ENCODE results near the gene ADGRA1.

The ADGRA1 gene

DNA sequence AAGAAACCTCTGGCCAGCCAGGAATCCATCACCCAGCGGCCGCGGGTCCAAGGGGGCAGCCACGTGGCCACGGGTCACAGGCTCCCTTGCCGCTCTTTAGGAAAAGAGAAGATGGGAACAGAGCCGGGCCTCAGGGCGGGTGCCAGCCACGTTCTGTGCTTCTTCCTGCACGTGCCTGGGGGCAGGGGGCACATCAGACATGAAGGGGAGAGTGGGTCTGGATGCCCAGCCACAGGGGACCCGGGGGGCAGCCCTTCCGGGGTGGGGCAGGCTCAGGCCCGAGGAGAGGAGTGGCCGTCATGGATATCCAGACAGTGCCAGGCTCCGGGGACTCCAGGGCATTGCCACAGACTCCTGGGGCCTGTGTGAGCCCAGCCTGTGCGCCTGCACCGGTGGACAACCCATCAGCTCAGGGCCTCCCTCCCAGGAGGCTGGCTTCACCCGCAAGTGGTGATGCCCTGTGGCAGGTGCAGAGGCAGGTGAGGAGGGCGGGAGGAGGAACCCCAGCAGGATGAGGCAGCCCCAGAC, 31.0 kb upstream of the ADGRA1 start:
- no peak for DNase-seq

GRCh38 chr10:133058331-133059092, 29.2 kb upstream of the ADGRA1 start:
- no peak for DNase-seq

- no peak for DNase-seq
Measured at GRCh38 chr10:133059093-133059470, 28.6 kb upstream of the ADGRA1 start.

- DNase-seq: no peak
Measured at GRCh38 chr10:133059571-133059970, 28.2 kb upstream of the ADGRA1 start.

GRCh38 chr10:133060022-133060421, 27.7 kb upstream of the ADGRA1 start:
- DNase-seq: no peak

- DNase-seq: no peak
Measured at GRCh38 chr10:133060466-133060865, 27.3 kb upstream of the ADGRA1 start.

GRCh38 chr10:133060881-133061280, 26.8 kb upstream of the ADGRA1 start:
- no peak for DNase-seq

DNA sequence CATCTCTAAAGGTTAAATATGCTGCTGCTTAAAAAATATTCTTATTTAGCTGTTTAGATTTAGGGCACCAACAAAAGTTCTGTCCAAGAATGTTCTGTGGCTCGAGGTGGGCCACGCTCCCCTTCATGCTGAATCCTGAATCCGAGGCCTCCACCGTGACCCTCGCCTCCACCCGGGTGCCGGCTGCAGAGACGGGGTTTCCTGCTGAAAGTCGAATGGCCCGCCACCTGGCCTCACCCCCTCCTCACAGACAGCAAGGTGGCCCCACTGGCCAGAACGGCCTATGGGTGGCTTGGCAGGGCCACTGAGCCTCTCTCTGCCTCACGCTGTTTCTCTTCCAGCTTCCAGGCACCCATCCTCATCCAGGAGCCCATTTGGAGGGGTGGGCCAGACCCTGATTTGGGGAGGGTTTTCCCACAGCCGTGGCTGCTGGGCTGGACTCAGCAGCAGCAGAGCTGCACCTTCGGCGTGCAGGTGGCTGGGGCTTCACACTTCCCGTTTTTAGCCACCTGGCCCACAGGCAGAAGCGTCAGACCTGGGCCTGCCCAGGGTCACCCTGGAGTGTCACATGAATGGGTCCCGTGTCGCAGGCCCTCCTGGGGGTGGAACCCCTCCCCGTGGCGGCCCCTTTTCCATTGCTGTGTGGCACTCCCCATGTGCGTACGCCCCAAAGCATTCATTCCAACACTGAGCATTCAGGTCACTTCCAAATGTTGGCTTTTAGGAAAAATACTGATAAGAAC, 26.3 kb upstream of the ADGRA1 start:
- no peak for DNase-seq

- no peak for DNase-seq
Measured at GRCh38 chr10:133062085-133062484, 25.6 kb upstream of the ADGRA1 start.

- no peak for DNase-seq
Measured at GRCh38 chr10:133062635-133063034, 25.1 kb upstream of the ADGRA1 start.

GRCh38 chr10:133067149-133068105, 20.3 kb upstream of the ADGRA1 start:
- DNase-seq: no peak

DNA sequence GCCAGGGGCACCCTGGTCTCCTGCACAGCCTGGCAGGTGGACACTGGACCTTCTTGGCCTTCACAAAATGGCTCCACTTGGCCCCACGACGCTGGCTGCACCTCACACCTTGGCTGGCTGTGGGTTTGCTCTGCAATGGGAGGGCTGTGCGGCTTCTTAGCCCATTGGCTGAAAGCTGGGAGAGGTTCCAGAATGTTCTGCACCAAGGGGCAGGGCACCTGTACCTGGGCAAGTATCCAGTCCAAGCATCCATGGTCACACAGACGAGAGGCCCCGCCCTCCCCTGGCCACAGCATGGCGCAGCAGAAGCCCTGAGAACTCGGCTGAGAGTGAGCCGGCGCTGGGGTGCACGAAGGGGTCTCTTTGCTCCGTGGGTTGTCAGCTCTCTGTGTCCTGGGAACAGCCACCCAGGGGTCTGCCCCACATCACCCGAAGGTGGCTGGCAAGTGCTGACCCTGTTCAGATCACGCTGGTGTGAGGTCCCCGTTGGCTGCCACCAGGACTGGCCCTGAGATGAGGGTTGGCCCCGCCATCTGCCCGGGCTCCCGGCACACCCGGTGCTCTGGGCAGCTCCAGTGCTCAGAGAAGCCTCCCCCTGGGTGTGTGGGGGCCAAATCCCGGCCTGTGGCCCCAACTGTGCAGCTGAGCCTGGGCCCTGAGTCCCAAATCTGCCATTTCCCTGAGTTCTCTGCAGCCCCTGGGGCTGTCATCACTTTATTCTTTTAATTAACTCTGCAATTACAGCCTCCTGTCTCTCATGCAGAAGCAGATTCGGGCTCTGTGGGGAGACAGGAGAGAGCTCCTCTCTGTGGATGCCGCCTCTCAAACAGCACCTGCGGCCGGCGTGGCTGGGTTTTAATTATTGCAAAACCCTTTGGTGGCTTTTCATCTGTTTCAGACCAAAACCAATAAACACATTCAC, 19.4 kb upstream of the ADGRA1 start:
- DNase-seq: no peak

DNA sequence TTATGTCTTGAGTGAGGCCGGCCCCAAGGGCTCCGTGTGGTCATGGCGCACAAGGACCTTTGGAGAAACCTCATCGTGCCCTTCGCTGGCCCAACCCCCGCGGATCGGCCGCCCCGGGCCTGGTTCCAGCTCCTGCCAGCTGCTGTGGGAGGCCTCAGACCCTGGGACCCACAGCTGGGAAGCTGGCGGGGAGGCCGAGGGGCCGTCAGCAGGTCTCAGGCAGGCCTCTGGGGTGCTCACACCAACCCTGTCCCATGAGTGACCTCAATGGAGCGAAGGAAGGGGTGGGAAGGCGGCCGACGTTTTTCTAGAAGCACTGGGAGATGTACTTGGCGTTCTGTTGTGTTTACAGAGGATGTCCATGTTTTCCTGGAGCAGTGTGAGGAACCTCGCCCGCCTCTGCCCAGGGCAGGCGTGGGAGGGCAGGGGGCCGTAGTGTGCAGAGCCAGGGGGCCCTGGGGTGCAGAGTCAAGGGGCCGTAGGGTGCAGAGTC, 18.6 kb upstream of the ADGRA1 start:
- DNase-seq: no peak

DNA sequence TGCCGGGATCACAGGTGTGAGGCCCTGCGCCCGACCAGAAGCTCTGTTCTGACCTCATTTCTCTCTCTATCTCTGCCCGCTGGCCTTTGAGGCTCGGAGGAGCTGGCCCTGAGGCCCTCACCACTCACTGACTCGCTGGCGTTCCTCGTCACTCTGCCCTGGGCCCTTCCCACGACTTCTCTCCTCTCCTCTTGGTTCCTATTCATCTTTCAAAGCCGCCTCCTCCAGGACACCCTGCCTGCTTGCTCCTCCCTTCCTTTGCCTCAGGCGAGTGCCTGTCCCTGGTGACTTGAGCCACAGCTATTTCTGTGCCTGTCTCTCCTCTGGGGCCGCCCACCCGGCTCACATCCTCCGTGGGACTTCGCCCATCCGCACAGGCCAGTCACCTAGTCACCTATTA, 17.3 kb upstream of the ADGRA1 start:
- DNase-seq: no peak

GRCh38 chr10:133070810-133071209, 16.9 kb upstream of the ADGRA1 start:
- no peak for DNase-seq

DNA sequence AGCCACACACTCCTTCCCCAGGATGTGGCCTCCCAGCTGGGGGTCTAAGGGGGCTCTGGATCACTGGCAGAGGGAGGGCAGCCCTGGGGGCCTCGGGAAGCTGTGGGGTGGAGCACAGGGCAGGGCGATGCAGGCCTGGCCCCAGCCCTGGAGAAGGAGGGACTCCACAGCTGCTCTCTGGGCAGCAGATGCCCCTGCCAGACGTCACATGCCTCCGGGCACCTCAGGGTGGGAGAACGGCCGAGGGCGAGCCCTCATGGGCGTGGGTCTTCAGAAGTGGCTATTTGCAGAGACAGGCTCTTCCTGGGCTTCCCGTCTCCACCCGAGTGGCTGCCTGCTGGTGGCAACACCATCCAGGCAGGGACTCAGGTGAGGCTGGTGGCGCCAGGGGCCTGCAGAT, 16.0 kb upstream of the ADGRA1 start:
- no peak for DNase-seq

DNA sequence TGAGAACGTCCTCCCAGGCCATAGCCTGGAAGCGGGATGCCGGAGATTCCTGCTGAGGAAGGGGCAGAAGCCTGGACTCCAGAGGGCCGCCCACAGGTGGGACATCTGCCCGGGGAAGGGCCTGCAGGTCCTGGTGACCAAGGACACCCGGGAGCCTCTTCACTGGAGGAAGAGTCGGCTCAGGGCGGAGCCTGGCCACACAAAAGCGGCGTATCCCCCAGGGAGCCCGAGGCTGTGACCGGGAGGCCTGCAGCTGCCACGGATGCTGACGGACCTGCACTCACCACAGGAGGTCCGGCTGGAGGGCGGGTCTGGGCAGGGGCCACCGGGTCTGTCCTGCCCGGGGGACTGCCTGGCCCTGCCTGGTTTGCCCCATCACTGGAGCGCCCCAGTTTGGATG, 15.5 kb upstream of the ADGRA1 start:
- no peak for DNase-seq

DNA sequence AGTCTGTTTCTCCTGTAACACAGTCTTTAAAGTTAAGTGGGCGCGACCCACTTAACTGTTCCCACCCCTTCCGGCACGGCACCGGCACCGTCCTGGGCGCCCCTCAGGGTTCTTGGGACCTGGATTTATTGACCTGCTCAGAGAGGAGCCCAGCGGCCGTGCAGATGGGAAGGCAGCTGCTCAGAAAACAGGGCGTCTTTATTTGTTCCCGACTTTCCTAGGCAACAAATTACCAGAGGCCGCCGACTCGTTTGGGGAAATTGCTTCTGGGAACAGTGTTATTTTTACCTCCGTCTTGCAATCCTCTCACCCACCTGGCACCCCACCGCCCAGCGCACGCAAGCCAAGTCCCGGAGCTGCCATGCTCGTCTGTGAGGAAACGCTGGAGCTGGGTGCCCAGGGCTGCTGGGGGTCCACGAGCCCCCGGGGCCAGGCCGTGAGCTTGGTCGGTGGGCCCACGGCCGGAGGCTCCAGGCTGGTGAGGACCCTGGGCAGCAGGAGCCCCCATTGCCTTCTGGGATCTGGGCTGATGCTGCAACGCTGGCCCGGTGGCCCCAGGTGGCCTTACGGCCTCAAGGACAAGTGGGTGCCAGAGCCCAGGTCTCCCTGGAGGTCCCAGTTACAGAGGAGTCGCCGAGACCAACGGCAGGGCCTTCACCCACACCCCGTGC, 14.9 kb upstream of the ADGRA1 start:
- no peak for DNase-seq

DNA sequence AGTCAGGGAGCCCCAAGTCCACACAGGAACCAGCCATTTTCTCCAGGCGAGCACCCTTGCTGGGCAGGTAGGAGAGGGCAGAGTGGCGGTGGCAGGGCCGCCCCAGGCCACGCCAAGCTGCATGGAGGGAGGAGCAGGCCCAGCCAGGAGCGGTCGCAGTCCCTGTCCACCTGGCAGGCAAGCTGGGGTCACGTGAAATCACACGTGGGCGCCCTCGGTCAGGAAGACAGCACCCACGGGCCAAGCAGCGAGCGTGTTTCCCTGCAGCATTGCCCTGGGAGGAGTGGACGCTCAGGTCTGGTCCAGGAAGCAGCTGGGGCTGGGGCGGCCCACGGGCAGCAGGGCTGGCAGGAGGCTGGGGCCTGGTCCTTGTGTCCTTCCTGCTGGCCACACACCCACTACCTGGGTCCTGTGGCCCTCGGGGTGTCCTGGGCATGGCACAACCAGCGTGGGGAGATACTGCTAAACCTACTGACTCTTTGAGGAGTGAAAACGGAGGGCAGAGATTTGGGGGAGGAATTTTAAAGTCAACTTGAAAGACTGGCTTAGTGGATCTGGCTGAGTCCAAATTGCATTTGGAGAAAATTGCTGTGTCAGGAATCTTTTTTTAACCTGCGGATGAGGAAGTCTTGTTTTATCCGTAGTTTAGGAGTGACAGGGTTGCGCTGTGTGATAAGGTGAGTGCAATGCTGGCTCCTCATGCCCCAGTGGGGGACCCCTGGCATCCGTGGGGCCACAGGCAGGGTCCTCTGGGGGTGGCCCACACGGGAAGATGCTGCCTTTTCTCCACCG, 12.2 kb upstream of the ADGRA1 start:
- no peak for DNase-seq

DNA sequence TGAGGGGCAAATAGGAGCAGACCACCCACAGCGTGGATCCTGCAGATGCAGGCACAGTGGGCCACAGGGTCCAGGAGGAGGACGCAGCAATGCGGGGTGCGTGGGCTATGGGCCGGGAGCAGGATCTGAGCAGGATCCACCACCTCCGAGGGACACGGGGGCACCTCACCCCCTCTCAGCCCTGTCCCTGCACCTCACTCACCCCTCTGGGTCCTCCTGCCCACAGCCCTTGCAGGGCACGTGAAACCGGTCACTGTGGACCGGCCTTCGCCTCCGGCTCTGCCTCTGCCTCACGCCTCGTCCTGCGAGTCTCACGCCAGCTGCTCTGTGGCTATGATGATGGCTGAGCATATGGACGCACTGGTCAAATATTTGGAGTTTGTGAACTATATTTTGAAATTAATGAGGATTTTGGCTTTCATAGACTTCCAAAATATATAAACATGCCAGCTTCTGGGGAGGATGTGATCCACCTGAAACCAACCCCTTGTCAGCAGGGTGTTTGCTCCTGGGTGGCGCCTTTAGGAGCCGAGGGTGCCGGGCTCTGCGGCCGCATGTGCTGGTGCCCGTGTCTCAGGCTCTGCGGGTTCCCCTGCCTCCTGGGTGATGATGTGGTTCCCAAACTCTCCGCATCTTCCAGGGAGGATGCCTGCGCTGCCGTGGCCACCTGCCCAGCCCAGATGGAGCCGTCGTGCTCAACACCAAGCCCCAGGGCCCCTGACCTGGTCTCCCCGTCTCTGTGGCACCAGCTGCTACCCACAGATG, 11.3 kb upstream of the ADGRA1 start:
- DNase-seq: no peak
